GM18907 (cell line): ENCODE results near the gene UBE2K.
"Not testable (repeated sequence)": the region's sequence is repeated elsewhere in the genome, so short reads cannot be mapped to it uniquely, and the experiment has no call there.

Source experiments
- ATAC-seq: cut with Tn5 transposase; IDR thresholded peaks from one replicate; pipeline ENCODE4 v1.9.1; 2021; ENCODE audit warnings: mild to moderate bottlenecking, moderate library complexity; ENCODE audit not compliant: unreplicated experiment

UBE2K gene

DNA sequence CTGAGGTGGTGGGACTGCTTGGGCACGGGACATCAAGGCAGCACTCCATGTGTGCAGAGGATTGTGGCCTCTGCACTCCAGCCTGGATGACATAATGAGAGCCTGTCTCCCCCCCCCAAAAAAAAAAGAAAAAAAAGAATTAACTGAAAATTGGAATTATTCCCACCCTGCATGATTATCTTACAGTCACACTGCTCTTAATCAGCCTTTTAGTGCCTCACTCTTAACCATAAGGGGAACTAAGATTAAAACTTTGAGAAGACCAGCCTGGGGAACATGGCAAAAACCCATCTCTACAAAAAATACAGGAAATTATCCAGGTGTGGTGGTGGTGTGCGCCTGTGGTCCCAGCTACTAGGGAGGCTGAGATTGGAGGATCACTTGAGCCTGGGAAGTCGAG is 94.6 kb downstream of the UBE2K start:
- no peak for ATAC-seq

- ATAC-seq: not testable (repeated sequence)
These were observed 95.0 kb downstream of the UBE2K start for GRCh38 chr4:39792976-39793375.

- ATAC-seq: no peak
These were observed 104.1 kb downstream of the UBE2K start for GRCh38 chr4:39802005-39802404.

- no peak for ATAC-seq
These were observed 110.4 kb downstream of the UBE2K start for GRCh38 chr4:39808231-39808749.

GRCh38 chr4:39812500-39812899 is 114.6 kb downstream of the UBE2K start:
- ATAC-seq: no peak

GRCh38 chr4:39813033-39813432 is 115.1 kb downstream of the UBE2K start:
- not testable (repeated sequence) for ATAC-seq

GRCh38 chr4:39813761-39814160 is 115.8 kb downstream of the UBE2K start:
- not testable (repeated sequence) for ATAC-seq

DNA sequence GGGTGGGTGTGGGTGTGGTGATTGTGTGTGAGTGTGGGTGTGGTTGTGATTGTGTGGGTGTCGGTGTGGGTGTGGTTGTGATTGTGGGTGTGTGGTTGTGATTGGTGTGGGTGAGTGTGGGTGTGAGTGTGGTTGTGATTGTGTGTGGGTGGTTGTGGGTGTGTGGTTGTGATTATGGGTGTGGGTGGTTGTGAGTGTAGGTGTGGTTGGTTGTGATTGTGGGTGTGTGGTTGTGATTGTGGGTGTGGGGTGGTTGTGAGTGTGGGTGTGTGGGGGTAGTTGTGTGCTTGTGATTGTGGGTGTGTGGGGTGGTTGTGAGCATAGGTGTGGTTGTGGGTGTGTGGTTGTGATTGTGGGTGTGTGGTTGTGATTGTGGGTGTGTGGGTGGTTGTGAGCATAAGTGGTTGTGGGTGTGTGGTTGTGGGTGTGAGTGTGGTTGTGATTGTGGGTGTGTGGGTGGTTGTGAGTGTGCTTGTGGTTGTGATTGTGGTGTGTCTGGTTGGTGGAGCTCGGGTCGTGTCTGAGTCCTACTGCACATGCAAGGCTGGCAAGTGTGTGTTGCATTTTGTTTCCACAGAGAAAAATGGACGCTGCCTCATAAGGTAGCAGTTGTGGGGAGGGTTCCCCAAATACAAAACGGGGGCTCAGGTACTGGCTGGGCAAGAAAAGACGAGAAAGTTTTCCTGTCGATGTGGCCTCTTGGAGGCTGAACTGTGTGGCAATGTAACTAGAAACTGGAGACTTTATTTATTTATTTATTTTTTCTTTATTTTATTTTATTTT is 116.7 kb downstream of the UBE2K start:
- no peak for ATAC-seq

DNA sequence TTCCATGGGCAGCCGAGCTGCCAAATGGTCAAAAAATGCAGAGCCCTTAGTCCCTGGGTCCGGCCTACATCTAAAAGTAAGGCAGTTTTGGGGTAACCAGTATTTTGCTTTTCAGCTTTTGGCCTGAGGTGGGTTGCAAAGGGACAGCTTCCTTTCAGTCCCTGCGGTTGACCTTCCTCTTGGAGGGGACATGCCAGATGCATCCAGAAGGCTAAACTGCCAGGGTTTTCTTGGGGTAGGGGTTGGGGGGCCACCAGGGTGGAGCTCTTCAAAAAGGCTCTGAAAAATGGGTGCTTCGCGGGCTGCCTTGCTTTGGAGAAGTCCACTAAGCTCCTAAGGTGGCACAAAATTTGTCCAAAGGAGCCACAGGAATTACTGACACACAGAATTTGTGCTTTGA is 120.7 kb downstream of the UBE2K start:
- ATAC-seq: no peak

DNA sequence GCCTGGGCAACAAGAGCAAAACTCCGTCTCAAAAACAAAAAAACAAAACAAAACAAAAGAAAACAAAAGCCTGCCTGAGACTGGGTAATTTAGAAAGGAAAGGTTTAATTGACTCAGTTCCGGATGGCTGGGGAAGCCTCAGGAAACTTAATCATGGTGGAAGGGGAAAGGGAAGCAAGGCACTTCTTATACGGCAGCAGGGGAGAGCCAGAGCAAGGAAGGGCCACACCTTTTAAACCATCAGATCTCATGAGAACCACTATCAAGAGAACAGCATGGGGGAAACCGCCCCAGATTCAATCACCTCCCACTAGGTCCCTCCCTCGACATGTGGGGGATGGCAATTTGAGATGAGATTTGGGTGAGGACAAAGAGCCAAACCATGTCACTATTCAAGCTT is 122.2 kb downstream of the UBE2K start:
- ATAC-seq: no peak

DNA sequence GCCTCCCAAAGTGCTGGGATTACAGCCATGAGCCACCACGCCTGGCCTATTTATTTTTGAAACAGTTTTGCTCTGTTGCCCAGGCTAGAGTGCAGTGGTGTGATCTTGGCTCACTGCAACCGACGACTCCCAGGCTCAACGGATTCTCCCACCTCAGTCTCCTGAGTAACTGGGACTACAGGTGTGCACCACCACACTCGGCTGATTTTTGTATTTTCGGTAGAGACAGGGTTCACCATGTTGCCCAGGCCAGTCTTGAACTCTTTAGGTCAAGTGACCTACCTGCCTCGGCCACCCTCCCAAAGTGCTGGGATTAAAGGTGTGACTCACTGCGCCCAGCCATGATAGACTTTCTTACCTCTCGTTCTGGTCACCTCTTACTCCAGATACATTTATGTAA is 124.0 kb downstream of the UBE2K start:
- no peak for ATAC-seq

DNA sequence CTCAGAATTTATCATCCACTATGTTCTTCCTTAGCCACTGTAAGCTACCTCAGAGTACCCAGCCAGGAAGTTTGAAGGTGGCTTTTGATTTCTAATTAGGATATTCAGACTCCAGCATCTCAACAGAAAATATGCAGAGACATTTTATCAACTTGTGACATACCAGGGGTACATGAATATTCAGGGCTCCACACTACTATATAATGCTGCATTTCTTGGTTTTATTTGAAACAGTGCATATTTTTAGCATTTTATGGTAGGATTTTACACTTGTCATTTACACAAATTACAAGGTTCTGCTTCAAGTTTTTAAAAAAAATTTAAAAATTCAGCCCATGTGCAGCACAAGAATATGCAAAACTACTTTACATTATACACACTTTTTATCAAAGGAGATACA is 124.7 kb downstream of the UBE2K start:
- ATAC-seq: no peak

- no peak for ATAC-seq
These were observed 125.3 kb downstream of the UBE2K start for GRCh38 chr4:39823191-39823590.

DNA sequence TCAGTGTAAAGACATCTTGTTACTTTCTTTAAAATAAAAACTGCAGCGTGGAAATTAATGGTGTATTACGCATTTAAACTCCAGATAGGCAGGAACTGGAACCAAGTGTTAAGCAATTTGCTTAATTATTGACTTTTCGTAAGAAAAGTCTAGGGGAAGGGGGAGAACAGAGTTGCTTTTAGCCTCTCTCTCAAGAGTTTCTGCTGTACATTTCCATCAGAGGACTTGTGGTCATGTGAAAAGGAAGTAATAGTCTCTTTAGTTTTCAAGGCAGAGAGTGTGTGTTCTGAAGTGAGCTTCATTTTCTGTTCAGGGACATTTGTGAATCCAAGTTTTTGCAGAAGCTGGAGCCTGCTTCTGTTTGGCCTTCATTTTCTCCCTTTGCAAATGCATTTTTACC is 127.2 kb downstream of the UBE2K start:
- ATAC-seq: no peak

DNA sequence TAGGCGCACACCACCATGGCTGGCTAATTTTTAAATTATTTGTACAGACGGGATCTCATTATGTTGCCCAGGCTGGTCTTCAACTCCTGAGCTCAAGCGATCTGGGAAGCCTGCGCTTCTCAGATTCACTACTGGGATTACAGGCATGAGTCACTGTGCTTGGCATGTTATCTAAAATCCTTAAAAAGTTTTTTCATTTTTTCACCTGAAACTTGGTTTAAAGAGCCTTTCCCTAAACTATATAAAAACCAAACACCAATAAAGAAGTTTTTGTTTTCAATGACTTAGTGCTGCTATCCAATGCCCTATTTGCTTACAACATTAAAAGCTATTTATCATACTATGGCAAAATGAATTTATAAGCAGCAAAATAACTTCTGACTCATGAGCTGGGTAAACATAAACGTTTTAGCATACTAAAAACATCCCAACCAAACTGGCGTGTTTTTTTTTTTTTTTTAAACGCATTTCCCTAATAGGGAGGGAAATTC is 127.8 kb downstream of the UBE2K start:
- ATAC-seq: no peak
